Right renal cortex interstitium (tissue), 3 donors: ENCODE measurements around the gene UTY. TPM values are rescaled to one million over a fixed set of nuclear protein-coding genes. Genes with fewer than 3 reads are reported as not detected.

Experiments used
- polyA plus RNA-seq, 3 donors: library from polyadenylated mRNA; unstranded; fragments of 120-200 nt; gene quantifications; one replicate each; pipeline ENCODE4 v1.2.1, GENCODE V29; 2013; ENCODE audit not compliant: insufficient read length in 3 of 3

UTY gene
- polyA plus RNA-seq, 3 donors: 24.8 to 26.0 (median 25.7) TPM

Other genes starting within 250 kb of the UTY start
- gene TMSB4Y, start 223.9 kb upstream of the UTY start, polyA plus RNA-seq: 1 to 10 TPM; 5.6 to 6.5 (median 6.1) TPM